PFSK-1 (cell line): ENCODE data around the gene CHST15.

Experiments used
- FOXP2 ChIP-seq: optimal IDR thresholded peaks from 2 replicates; pipeline ENCODE3; 2011; ENCODE audit warnings: borderline replicate concordance, control low read depth, inconsistent platforms; ENCODE audit not compliant: insufficient read depth; ENCODE audit errors: extremely low read length, extremely low read depth
- POLR2AphosphoS5 ChIP-seq: IDR thresholded peaks from 2 replicates; pipeline ENCODE4 v1.6.1; 2012; ENCODE audit warnings: low read depth, mild to moderate bottlenecking, control low read depth, low read length, moderate library complexity
- REST ChIP-seq, 2 experiments: IDR thresholded peaks; 2 replicates each; pipeline versions ENCODE4 v1.6.1 to v1.8.0; 2011 to 2012; ENCODE audit warnings: low read depth in 2 of 2, low read length in 2 of 2, control low read depth in 1 of 2, inconsistent platforms in 1 of 2, mild to moderate bottlenecking in 1 of 2, moderate library complexity in 1 of 2; ENCODE audit not compliant: insufficient read depth in 1 of 2
- SIN3A ChIP-seq: IDR thresholded peaks from 2 replicates; pipeline ENCODE4 v1.6.1; 2012; ENCODE audit warnings: mild to moderate bottlenecking, low read length, moderate library complexity, borderline replicate concordance; ENCODE audit not compliant: insufficient read depth
- TAF1 ChIP-seq: IDR thresholded peaks from 2 replicates; pipeline ENCODE4 v1.6.1; 2012; ENCODE audit warnings: low read length, control low read depth, borderline replicate concordance; ENCODE audit not compliant: insufficient read depth

CHST15 gene

GRCh38 chr10:124087672-124088634 lies 5.4 kb downstream of the CHST15 start:
- no peak for TF ChIP-seq REST (IDR thresholded peaks at IDR 0.05; ENCODE audit: insufficient read depth in 1 of 2, low read depth in 2 of 2, low read length in 2 of 2)
- TF ChIP-seq POLR2AphosphoS5 = no peak
- no peak for TF ChIP-seq TAF1
- no peak for TF ChIP-seq FOXP2
- TF ChIP-seq SIN3A = no peak

- TF ChIP-seq REST (IDR thresholded peaks at IDR 0.05; ENCODE audit: insufficient read depth in 1 of 2, low read depth in 2 of 2, low read length in 2 of 2) = no peak
- TF ChIP-seq SIN3A = no peak
- no peak for TF ChIP-seq TAF1
- TF ChIP-seq FOXP2 = no peak
- no peak for TF ChIP-seq POLR2AphosphoS5
These were observed 6.4 kb downstream of the CHST15 start for GRCh38 chr10:124086787-124087671.

GRCh38 chr10:124086097-124086710 lies 7.2 kb downstream of the CHST15 start:
- no peak for TF ChIP-seq SIN3A
- TF ChIP-seq TAF1 = no peak
- TF ChIP-seq REST (IDR thresholded peaks at IDR 0.05; ENCODE audit: insufficient read depth in 1 of 2, low read depth in 2 of 2, low read length in 2 of 2) = no peak
- TF ChIP-seq POLR2AphosphoS5 = no peak
- no peak for TF ChIP-seq FOXP2

- TF ChIP-seq POLR2AphosphoS5 = no peak
These were observed 7.7 kb downstream of the CHST15 start for GRCh38 chr10:124085680-124086079.

GRCh38 chr10:124084708-124085107 lies 8.7 kb downstream of the CHST15 start:
- TF ChIP-seq POLR2AphosphoS5 (no peak), TAF1 (no peak), FOXP2 (no peak), SIN3A (no peak), REST (IDR thresholded peaks at IDR 0.05; ENCODE audit: insufficient read depth in 1 of 2, low read depth in 2 of 2, low read length in 2 of 2) (no peak)
